Ishikawa (cell line): Measurements from ENCODE around the gene EBF4.

ENCODE experiments used
- CEBPB ChIP-seq: IDR thresholded peaks from 2 replicates; pipeline ENCODE4 v1.6.1; 2012
- CREB1 ChIP-seq: IDR thresholded peaks from 2 replicates; pipeline ENCODE4 v1.6.1; 2012; ENCODE audit warnings: low read depth
- EGR1 ChIP-seq: IDR thresholded peaks from 2 replicates; pipeline ENCODE4 v1.6.1; 2012
- EP300 ChIP-seq: IDR thresholded peaks from 2 replicates; pipeline ENCODE4 v1.6.1; 2012; ENCODE audit warnings: borderline replicate concordance
- FOXM1 ChIP-seq: IDR thresholded peaks from 2 replicates; pipeline ENCODE4 v1.6.1; 2012; ENCODE audit warnings: low read depth, borderline replicate concordance
- MAX ChIP-seq: IDR thresholded peaks from 2 replicates; pipeline ENCODE4 v1.6.1; 2012
- NFIC ChIP-seq: IDR thresholded peaks from 2 replicates; pipeline ENCODE4 v1.6.1; 2012
- RAD21 ChIP-seq: IDR thresholded peaks from 2 replicates; pipeline ENCODE4 v1.6.1; 2012; ENCODE audit warnings: low read depth
- REST ChIP-seq: IDR thresholded peaks from 2 replicates; pipeline ENCODE4 v1.6.1; 2012; ENCODE audit warnings: low read depth, mild to moderate bottlenecking
- TAF1 ChIP-seq: IDR thresholded peaks from 2 replicates; pipeline ENCODE4 v1.6.1; 2012; ENCODE audit warnings: low read depth, mild to moderate bottlenecking
- TCF12 ChIP-seq: IDR thresholded peaks from 2 replicates; pipeline ENCODE4 v1.6.1; 2012; ENCODE audit warnings: low read depth
- TEAD4 ChIP-seq: IDR thresholded peaks from 2 replicates; pipeline ENCODE4 v1.6.1; 2012
- YY1 ChIP-seq: IDR thresholded peaks from 2 replicates; pipeline ENCODE4 v1.6.1; 2012; ENCODE audit warnings: low read depth
- ZBTB7A ChIP-seq: IDR thresholded peaks from 2 replicates; pipeline ENCODE4 v1.6.1; 2012; ENCODE audit warnings: low read depth
- TF ChIP-seq, protein P1 (sequence below): IDR thresholded peaks from 2 replicates; pipeline ENCODE4 v1.6.1; 2012

Gene EBF4

DNA sequence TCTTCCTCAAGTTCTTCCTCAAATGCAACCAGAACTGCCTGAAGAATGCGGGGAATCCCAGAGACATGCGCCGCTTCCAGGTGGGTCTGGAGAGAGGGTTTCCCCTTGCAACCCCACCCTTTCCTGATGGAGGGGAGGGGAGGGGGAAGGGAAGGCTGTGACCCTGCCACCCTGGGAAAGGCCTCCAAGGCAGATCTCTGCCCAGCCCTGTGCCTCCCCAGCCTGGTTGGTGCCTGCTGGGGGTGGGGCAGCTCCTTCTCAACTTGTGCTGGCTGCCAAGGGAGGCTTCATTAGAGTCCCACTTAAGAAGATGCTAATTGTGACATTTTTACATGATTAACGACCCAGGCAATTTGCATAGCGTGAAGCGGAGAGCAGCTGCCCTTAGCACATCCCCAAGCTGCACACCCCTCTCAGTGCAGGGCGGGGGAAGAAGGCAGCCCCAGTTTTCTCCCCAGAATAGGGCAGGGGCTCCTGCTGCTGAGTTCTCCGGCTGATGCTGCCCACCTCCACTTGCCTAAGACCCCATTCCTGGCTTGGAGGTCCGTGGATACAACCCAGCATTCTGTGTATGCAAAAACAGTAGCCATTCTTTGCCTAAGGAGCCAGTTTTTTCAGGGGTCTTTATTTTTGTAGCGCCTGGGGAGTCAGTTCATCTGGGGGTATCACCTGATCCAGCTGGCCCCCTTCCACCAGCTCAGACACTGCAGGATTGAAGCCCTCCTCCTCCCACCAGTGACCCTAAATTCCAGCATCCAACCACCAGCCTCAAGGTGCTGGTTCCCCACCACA lies 56.2 kb downstream of the EBF4 start:
- TF ChIP-seq MAX, result no peak
- no peak for TF ChIP-seq NFIC
- no peak for TF ChIP-seq ZBTB7A
- no peak for TF ChIP-seq CEBPB
- no peak for TF ChIP-seq TEAD4
- TF ChIP-seq CREB1, result no peak
- TF ChIP-seq TAF1, result no peak
- TF ChIP-seq REST, result no peak
- no peak for TF ChIP-seq RAD21
- no peak for TF ChIP-seq EP300
- no peak for TF ChIP-seq YY1
- no peak for TF ChIP-seq EGR1
- no peak for TF ChIP-seq FOXM1
- TF ChIP-seq, protein P1, sequence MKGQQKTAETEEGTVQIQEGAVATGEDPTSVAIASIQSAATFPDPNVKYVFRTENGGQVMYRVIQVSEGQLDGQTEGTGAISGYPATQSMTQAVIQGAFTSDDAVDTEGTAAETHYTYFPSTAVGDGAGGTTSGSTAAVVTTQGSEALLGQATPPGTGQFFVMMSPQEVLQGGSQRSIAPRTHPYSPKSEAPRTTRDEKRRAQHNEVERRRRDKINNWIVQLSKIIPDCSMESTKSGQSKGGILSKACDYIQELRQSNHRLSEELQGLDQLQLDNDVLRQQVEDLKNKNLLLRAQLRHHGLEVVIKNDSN, result no peak
- TF ChIP-seq TCF12, result no peak

GRCh38 chr20:2749343-2749950 lies 56.9 kb downstream of the EBF4 start:
- no peak for TF ChIP-seq TEAD4
- TF ChIP-seq NFIC, result no peak
- TF ChIP-seq CREB1, result no peak
- no peak for TF ChIP-seq RAD21
- TF ChIP-seq EP300, result no peak
- TF ChIP-seq, protein P1, result no peak
- TF ChIP-seq ZBTB7A, result no peak
- no peak for TF ChIP-seq TAF1
- TF ChIP-seq YY1, result no peak
- TF ChIP-seq MAX, result no peak
- TF ChIP-seq REST, result no peak
- no peak for TF ChIP-seq EGR1
- TF ChIP-seq FOXM1, result no peak
- TF ChIP-seq CEBPB, result no peak

DNA sequence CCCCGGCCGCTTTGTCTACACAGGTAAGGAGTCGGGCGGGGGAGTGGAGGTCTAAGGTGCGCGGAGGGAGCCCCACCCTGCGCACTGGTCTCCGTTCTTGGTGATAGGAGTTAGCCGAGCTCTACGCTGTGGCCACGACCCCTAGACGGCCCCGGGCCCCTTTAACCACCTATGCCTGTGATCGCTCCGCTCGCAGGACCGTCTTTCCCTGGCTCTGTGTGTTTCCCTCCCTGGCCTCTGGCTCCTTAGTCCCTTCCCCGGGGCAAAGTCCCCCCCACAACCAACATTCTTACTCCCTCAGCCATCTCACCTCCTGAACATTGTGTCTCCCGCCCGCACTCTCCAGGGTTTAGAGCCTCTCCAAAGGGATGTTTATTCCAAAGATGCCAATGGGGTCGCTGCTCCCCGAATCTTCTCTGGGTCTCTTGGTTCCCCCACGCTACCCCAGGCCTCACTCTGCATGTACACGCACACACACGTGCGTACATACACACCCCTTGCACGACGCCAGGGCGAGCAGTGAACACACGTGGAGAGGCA lies 57.4 kb downstream of the EBF4 start:
- TF ChIP-seq EGR1 (no peak), YY1 (no peak), RAD21 (no peak), MAX (no peak), ZBTB7A (no peak), EP300 (no peak), REST (no peak), CREB1 (no peak), TCF12 (no peak), NFIC (no peak), TEAD4 (no peak), CEBPB (no peak), TAF1 (no peak), FOXM1 (no peak)
- TF ChIP-seq, protein P1, result no peak
